OCI-LY3 (cell line): ENCODE results near the gene USP21.

Experiments used
- EZH2phosphoT487 ChIP-seq: fragments of 200-600 bp; shearing (Covaris generic); IDR thresholded peaks from 2 replicates; pipeline ENCODE4 v1.6.1; 2018; ENCODE audit warnings: antibody characterized with exemption, mixed run types, low read depth
- TF ChIP-seq, protein P1 (sequence below): fragments of 200-600, 300-600 bp; sonication (generic); IDR thresholded peaks from 2 replicates; pipeline ENCODE4 v1.5.1; 2014; ENCODE audit warnings: antibody characterized with exemption, low read length, low read depth

- TF ChIP-seq, protein P1, sequence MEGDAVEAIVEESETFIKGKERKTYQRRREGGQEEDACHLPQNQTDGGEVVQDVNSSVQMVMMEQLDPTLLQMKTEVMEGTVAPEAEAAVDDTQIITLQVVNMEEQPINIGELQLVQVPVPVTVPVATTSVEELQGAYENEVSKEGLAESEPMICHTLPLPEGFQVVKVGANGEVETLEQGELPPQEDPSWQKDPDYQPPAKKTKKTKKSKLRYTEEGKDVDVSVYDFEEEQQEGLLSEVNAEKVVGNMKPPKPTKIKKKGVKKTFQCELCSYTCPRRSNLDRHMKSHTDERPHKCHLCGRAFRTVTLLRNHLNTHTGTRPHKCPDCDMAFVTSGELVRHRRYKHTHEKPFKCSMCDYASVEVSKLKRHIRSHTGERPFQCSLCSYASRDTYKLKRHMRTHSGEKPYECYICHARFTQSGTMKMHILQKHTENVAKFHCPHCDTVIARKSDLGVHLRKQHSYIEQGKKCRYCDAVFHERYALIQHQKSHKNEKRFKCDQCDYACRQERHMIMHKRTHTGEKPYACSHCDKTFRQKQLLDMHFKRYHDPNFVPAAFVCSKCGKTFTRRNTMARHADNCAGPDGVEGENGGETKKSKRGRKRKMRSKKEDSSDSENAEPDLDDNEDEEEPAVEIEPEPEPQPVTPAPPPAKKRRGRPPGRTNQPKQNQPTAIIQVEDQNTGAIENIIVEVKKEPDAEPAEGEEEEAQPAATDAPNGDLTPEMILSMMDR = no peak
- no peak for TF ChIP-seq EZH2phosphoT487
Observed at GRCh38 chr1:161200992-161201835, 41.9 kb downstream of the USP21 start.
